Astrocyte (in vitro differentiated cells and primary cell): ENCODE data around the gene SLC43A2. TPM values are rescaled to one million over a fixed set of nuclear protein-coding genes. Genes with fewer than 3 reads are reported as not detected.

Experiments
- DNase-seq: peaks from one replicate; pipeline ENCODE4 v3.0.0-alpha.2; 2010; ENCODE audit warnings: low read depth
- FAIRE-seq: peaks from 2 replicates; lab custom pipeline; 2011; peaks lifted over from hg19 to GRCh38; lab: Jason Lieb, UNC
- H2AFZ ChIP-seq: 2 replicates; pipeline ENCODE4 v1.6.0; 2012; ENCODE audit warnings: low read depth, low read length, inconsistent platforms
- H3K27ac ChIP-seq: 2 replicates; pipeline ENCODE4 v1.5.1; 2011; ENCODE audit warnings: low read depth, low read length, inconsistent platforms
- H3K27me3 ChIP-seq: 2 replicates; pipeline ENCODE4 v1.6.0; 2011; ENCODE audit warnings: low read length, inconsistent platforms; ENCODE audit not compliant: insufficient read depth
- H3K36me3 ChIP-seq: 2 replicates; pipeline ENCODE4 v1.5.1; 2011; ENCODE audit warnings: low read length, inconsistent platforms; ENCODE audit not compliant: insufficient read depth
- H3K4me1 ChIP-seq: 2 replicates; pipeline ENCODE4 v1.5.1; 2011; ENCODE audit warnings: low read length, inconsistent platforms; ENCODE audit not compliant: insufficient read depth
- H3K4me2 ChIP-seq: 2 replicates; pipeline ENCODE4 v1.6.0; 2012; ENCODE audit warnings: low read length, inconsistent platforms
- H3K4me3 ChIP-seq: 2 replicates; pipeline ENCODE4 v1.5.1; 2011; ENCODE audit warnings: low read depth, mild to moderate bottlenecking, low read length, inconsistent platforms; ENCODE audit not compliant: insufficient read depth
- H3K79me2 ChIP-seq: 2 replicates; pipeline ENCODE4 v1.6.0; 2012; ENCODE audit warnings: mild to moderate bottlenecking, low read length, inconsistent platforms; ENCODE audit not compliant: insufficient read depth
- H3K9ac ChIP-seq: 2 replicates; pipeline ENCODE4 v1.6.0; 2012; ENCODE audit warnings: mild to moderate bottlenecking, low read length, inconsistent platforms
- H3K9me3 ChIP-seq: 2 replicates; pipeline ENCODE4 v1.5.1; 2012; ENCODE audit warnings: low read depth, mild to moderate bottlenecking, low read length, inconsistent platforms; ENCODE audit not compliant: insufficient read depth
- H4K20me1 ChIP-seq: 2 replicates; pipeline ENCODE4 v1.6.0; 2012; ENCODE audit warnings: low read length, inconsistent platforms; ENCODE audit not compliant: insufficient read depth
- H3K27ac Mint-ChIP-seq: one replicate; pipeline ENCODE4 v1.8.0; 2021; ENCODE audit warnings: mild to moderate bottlenecking, mixed read lengths; ENCODE audit not compliant: unreplicated experiment
- H3K27me3 Mint-ChIP-seq: one replicate; pipeline ENCODE4 v1.8.0; 2021; ENCODE audit warnings: low read depth, mixed read lengths; ENCODE audit not compliant: unreplicated experiment
- H3K36me3 Mint-ChIP-seq: one replicate; pipeline ENCODE4 v1.8.0; 2021; ENCODE audit warnings: low read depth, mixed read lengths; ENCODE audit not compliant: unreplicated experiment
- H3K4me1 Mint-ChIP-seq: one replicate; pipeline ENCODE4 v1.8.0; 2021; ENCODE audit warnings: low read depth, mixed read lengths; ENCODE audit not compliant: unreplicated experiment
- H3K4me3 Mint-ChIP-seq: one replicate; pipeline ENCODE4 v1.8.0; 2021; ENCODE audit warnings: mild to moderate bottlenecking, moderate library complexity, mixed read lengths; ENCODE audit not compliant: unreplicated experiment
- H3K9me3 Mint-ChIP-seq: one replicate; pipeline ENCODE4 v1.8.0; 2021; ENCODE audit warnings: mild to moderate bottlenecking, mixed read lengths; ENCODE audit not compliant: unreplicated experiment
- EZH2 ChIP-seq: IDR thresholded peaks from 2 replicates; pipeline ENCODE4 v1.6.1; 2012; ENCODE audit warnings: mild to moderate bottlenecking, low read length, inconsistent platforms; ENCODE audit not compliant: insufficient read depth
- total RNA-seq: library from RNA; stranded (reverse); gene quantifications from 2 replicates; pipeline ENCODE4 v1.2.1, GENCODE V29; 2021
- TF ChIP-seq, protein P1 (sequence below): IDR thresholded peaks from 2 replicates; pipeline ENCODE4 v1.5.1; 2011; ENCODE audit warnings: low read depth, mild to moderate bottlenecking, inconsistent platforms, low read length, moderate library complexity; ENCODE audit not compliant: insufficient read depth

The SLC43A2 gene
- total RNA-seq, 1 donor from 2014 or later, result 17.9 TPM

DNA sequence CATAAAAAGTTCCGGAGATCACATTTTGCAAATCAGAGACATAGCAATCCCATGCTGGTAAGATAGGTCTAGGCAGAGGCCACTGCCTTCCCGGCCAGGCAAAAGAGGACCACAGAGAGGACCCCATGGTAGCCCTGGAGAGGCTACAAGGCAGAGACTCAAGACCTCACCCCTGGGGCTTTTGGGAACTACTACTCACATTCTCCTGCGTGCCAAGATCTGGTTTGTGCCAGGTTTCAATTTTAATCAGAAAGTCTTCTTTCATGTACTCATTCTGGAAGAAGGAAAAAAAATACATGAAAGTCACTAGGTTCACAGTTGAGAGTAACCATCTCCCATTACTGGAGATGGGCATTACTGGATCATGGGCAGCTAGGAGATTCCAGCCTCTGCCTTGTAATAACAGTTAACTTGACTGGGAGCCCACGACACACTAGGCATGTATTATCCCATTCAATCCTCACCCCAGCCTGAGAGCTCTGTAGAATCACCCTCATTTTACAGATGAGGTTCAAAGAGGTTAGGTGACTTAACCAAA is 87.2 kb downstream of the SLC43A2 start:
- Histone ChIP-seq H2AFZ (no peak overlapping the region), H3K79me2 (no peaks in the 10 kb centered on the region), H4K20me1 (peaks cover 32% of the 10 kb centered on the region), H3K4me1 (peaks cover 13% of the 10 kb centered on the region), H3K4me3 (no peak overlapping the region), H3K27ac (no peak overlapping the region), H3K4me2 (no peak overlapping the region), H3K9ac (no peak overlapping the region), H3K36me3 (peaks cover 23% of the 10 kb centered on the region), H3K27me3 (no peaks in the 10 kb centered on the region), H3K9me3 (no peaks in the 10 kb centered on the region)
- Mint-ChIP-seq H3K27ac (no peak overlapping the region), H3K4me3 (no peak overlapping the region), H3K36me3 (peaks cover 27% of the 10 kb centered on the region), H3K9me3 (no peaks in the 10 kb centered on the region), H3K27me3 (no peaks in the 10 kb centered on the region), H3K4me1 (peaks cover 14% of the 10 kb centered on the region)
- DNase-seq (no peak), FAIRE-seq (no peak)
- TF ChIP-seq, protein P1, sequence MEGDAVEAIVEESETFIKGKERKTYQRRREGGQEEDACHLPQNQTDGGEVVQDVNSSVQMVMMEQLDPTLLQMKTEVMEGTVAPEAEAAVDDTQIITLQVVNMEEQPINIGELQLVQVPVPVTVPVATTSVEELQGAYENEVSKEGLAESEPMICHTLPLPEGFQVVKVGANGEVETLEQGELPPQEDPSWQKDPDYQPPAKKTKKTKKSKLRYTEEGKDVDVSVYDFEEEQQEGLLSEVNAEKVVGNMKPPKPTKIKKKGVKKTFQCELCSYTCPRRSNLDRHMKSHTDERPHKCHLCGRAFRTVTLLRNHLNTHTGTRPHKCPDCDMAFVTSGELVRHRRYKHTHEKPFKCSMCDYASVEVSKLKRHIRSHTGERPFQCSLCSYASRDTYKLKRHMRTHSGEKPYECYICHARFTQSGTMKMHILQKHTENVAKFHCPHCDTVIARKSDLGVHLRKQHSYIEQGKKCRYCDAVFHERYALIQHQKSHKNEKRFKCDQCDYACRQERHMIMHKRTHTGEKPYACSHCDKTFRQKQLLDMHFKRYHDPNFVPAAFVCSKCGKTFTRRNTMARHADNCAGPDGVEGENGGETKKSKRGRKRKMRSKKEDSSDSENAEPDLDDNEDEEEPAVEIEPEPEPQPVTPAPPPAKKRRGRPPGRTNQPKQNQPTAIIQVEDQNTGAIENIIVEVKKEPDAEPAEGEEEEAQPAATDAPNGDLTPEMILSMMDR, result no peak
- TF ChIP-seq EZH2, result no peak

DNA sequence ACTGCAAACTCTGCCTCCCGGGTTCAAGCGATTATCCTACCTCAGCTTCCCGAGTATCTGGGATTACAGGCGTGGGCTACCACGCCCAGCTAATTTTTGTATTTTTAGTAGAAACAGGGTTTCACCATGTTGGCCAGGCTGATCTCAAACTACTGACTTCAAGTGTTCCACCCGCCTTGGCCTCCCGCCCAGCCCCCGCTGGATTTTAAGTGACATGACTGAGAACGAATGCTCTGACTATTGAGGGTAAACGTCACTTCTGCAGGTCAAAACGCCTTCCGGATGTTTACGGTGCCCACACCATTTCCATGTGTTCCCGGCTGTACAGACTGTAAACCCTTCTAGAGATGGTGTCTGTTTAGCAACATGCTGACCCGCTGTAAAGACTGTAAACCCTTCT is 88.8 kb downstream of the SLC43A2 start:
- Mint-ChIP-seq H3K27ac (no peak overlapping the region), H3K9me3 (no peaks in the 10 kb centered on the region), H3K4me3 (no peak overlapping the region), H3K36me3 (peaks cover 23% of the 10 kb centered on the region), H3K27me3 (no peaks in the 10 kb centered on the region), H3K4me1 (peaks cover 11% of the 10 kb centered on the region)
- H3K4me2 ChIP-seq, result no peak overlapping the region
- no peaks in the 10 kb centered on the region for H3K27me3 ChIP-seq
- TF ChIP-seq, protein P1, result no peak
- no peak for TF ChIP-seq EZH2
- H3K9ac ChIP-seq, result no peak overlapping the region
- peaks cover 28% of the 10 kb centered on the region for H4K20me1 ChIP-seq
- peaks cover 31% of the 10 kb centered on the region for H3K36me3 ChIP-seq
- H3K4me1 ChIP-seq, result peaks cover 13% of the 10 kb centered on the region
- H2AFZ ChIP-seq, result no peak overlapping the region
- no peaks in the 10 kb centered on the region for H3K9me3 ChIP-seq
- no peak for FAIRE-seq
- no peaks in the 10 kb centered on the region for H3K79me2 ChIP-seq
- no peak for DNase-seq
- H3K4me3 ChIP-seq, result no peak overlapping the region
- no peak overlapping the region for H3K27ac ChIP-seq

DNA sequence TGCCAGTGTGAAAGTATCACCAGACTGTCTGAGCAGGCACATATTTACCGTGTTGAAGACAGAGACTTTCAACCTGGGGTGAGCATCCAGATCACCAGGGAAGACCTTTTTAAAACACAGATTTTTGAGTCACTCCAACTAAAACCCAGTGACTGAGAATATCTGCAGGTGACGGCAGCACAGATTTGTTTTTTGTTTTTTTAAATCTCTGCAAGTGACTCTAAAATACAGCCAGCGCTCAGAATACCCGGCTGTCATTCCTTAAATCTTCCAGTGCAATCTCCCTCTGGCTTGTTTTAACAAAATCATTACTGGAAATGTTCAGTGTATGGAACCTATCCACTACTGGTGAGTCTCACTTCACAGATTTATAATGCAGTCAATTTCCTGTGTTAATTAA is 92.9 kb downstream of the SLC43A2 start:
- no peaks in the 10 kb centered on the region for H3K9me3 Mint-ChIP-seq
- no peak overlapping the region for H3K9ac ChIP-seq
- no peaks in the 10 kb centered on the region for H3K4me1 Mint-ChIP-seq
- H3K79me2 ChIP-seq, result no peaks in the 10 kb centered on the region
- no peak for TF ChIP-seq EZH2
- TF ChIP-seq, protein P1, result no peak
- no peak overlapping the region for H3K27ac ChIP-seq
- peaks cover 22% of the 10 kb centered on the region for H3K36me3 Mint-ChIP-seq
- no peaks in the 10 kb centered on the region for H3K27me3 ChIP-seq
- FAIRE-seq (no peak), DNase-seq (no peak)
- H3K27me3 Mint-ChIP-seq, result no peaks in the 10 kb centered on the region
- H3K4me2 ChIP-seq, result no peak overlapping the region
- H3K9me3 ChIP-seq, result no peaks in the 10 kb centered on the region
- no peak overlapping the region for H3K27ac Mint-ChIP-seq
- H4K20me1 ChIP-seq, result peaks cover 6% of the 10 kb centered on the region
- no peaks in the 10 kb centered on the region for H3K4me1 ChIP-seq
- no peak overlapping the region for H3K4me3 ChIP-seq
- no peak overlapping the region for H2AFZ ChIP-seq
- H3K36me3 ChIP-seq, result peaks cover 39% of the 10 kb centered on the region
- H3K4me3 Mint-ChIP-seq, result no peak overlapping the region
